Smooth muscle cell (in vitro differentiated cells): ENCODE measurements around the gene UBE2S. TPM values are rescaled to one million over a fixed set of nuclear protein-coding genes. Genes with fewer than 3 reads are reported as not detected.

Experiments
- DNase-seq: peaks from one replicate; lab custom pipeline; 2025; ENCODE audit not compliant: unreplicated experiment; lab: John Stamatoyannopoulos, UW
- H2AFZ ChIP-seq: fragments of 200-600 bp; sonication (generic); 2 replicates; pipeline ENCODE4 v1.6.0; 2016; ENCODE audit warnings: antibody characterized with exemption, low read depth, mild to moderate bottlenecking
- H3F3A ChIP-seq: fragments of 200-600 bp; sonication (generic); 2 replicates; pipeline ENCODE4 v1.6.0; 2017; ENCODE audit warnings: antibody characterized with exemption, low read depth
- H3K27ac ChIP-seq: fragments of 200-600 bp; sonication (generic); 2 replicates; pipeline ENCODE4 v1.5.1; 2016; ENCODE audit warnings: low read depth, mild to moderate bottlenecking
- H3K27me3 ChIP-seq: fragments of 200-600 bp; sonication (generic); 2 replicates; pipeline ENCODE4 v1.6.1; 2016; ENCODE audit warnings: low read depth, mild to moderate bottlenecking
- H3K36me3 ChIP-seq: fragments of 200-600 bp; sonication (generic); 2 replicates; pipeline ENCODE4 v1.5.1; 2016; ENCODE audit warnings: low read depth
- H3K4me1 ChIP-seq: fragments of 200-600 bp; sonication (generic); 2 replicates; pipeline ENCODE4 v1.5.1; 2016; ENCODE audit warnings: low read depth
- H3K4me2 ChIP-seq: fragments of 200-600 bp; sonication (generic); 2 replicates; pipeline ENCODE4 v1.6.0; 2016; ENCODE audit warnings: mild to moderate bottlenecking
- H3K4me3 ChIP-seq: fragments of 200-600 bp; sonication (generic); 2 replicates; pipeline ENCODE4 v1.5.1; 2016; ENCODE audit warnings: mild to moderate bottlenecking
- H3K79me2 ChIP-seq: fragments of 200-600 bp; sonication (generic); 2 replicates; pipeline ENCODE4 v1.6.0; 2016; ENCODE audit warnings: low read depth, mild to moderate bottlenecking
- H3K9ac ChIP-seq: fragments of 200-600 bp; sonication (generic); 2 replicates; pipeline ENCODE4 v1.6.0; 2016; ENCODE audit warnings: low read depth
- H3K9me3 ChIP-seq: fragments of 200-600 bp; sonication (generic); replicated peaks from 2 replicates; pipeline ENCODE4 v1.5.1; 2016; ENCODE audit warnings: low read depth
- H4K20me1 ChIP-seq: fragments of 200-600 bp; sonication (generic); 2 replicates; pipeline ENCODE4 v1.6.0; 2016; ENCODE audit warnings: low read depth
- CTCF ChIP-seq: fragments of 200-600 bp; sonication (generic); IDR thresholded peaks from 2 replicates; pipeline ENCODE4 v1.5.1; 2017; ENCODE audit warnings: borderline replicate concordance, mild to moderate bottlenecking, antibody characterized with exemption; ENCODE audit not compliant: insufficient read depth, poor library complexity, severe bottlenecking
- WGBS: methylation state at CpG from one replicate; pipeline ENCODE4 v1.1.7; 2016; ENCODE audit warnings: low lambda C conversion rate; 5-methylcytosine and 5-hydroxymethylcytosine counted together
- polyA plus RNA-seq: library from polyadenylated mRNA; unstranded; fragments of >200 nt; fragmentation: Nextera tagmentation; extraction: Ambion mirVana; gene quantifications from 2 replicates; pipeline ENCODE4 v1.2.1, GENCODE V29; 2016
- total RNA-seq: library from RNA; depleted of rRNA; stranded (reverse); fragments of >200 nt; gene quantifications from 2 replicates; pipeline ENCODE4 v1.2.3, GENCODE V29; 2014

The UBE2S gene
- total and polyA plus RNA-seq, 2 experiments from 2014 or later = 39.9 to 171 TPM

DNA sequence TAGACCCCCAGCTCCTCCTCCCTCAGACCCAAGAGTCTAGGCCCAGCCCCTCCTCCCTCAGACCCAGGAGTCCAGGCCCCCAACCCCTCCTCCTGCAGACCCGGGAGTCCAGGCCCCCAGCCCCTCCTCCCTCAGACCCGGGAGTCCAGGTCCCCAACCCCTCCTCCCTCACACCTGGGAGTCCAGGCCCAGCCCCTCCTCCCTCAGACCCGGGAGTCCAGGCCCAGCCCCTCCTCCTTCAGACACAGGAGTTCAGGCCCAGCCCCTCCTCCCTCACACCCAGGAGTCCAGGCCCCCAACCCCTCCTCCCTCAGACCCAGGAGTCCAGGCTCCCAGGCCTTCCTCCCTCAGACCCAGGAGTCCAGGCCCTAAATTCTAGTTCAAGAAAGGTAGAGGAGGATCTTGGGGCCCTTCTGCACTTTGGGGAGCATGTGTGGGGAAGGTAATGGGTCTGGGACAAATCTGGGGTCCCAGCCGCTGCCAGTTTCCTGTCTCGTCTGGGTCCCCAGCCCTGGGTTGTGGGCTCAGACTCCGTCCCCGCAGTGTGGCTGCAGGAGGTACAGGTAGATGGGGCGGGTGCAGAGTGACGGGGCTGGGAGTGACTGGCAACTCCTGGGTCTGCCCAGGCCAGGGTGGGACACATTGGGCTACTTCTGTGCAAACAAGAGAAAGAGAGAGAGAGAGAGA, 34.1 kb downstream of the UBE2S start:
- Histone ChIP-seq H3K36me3 (no peaks in the 10 kb centered on the region), H3K79me2 (peaks cover 4% of the 10 kb centered on the region), H4K20me1 (peaks cover 6% of the 10 kb centered on the region), H3K4me1 (peaks cover 42% of the 10 kb centered on the region), H3K27ac (peak overlapping the region; percentile 97), H3K27me3 (no peaks in the 10 kb centered on the region), H3K4me2 (peak overlapping the region; percentile 76), H3K9me3 (no peaks in the 10 kb centered on the region), H3K4me3 (no peak overlapping the region), H3K9ac (peak overlapping the region; percentile 83), H3F3A (peaks cover 14% of the 10 kb centered on the region), H2AFZ (no peak overlapping the region)
- WGBS = 52% methylated on average over 7 of the region's 9 CpGs
- no peak for TF ChIP-seq CTCF
- DNase-seq = no peak

DNA sequence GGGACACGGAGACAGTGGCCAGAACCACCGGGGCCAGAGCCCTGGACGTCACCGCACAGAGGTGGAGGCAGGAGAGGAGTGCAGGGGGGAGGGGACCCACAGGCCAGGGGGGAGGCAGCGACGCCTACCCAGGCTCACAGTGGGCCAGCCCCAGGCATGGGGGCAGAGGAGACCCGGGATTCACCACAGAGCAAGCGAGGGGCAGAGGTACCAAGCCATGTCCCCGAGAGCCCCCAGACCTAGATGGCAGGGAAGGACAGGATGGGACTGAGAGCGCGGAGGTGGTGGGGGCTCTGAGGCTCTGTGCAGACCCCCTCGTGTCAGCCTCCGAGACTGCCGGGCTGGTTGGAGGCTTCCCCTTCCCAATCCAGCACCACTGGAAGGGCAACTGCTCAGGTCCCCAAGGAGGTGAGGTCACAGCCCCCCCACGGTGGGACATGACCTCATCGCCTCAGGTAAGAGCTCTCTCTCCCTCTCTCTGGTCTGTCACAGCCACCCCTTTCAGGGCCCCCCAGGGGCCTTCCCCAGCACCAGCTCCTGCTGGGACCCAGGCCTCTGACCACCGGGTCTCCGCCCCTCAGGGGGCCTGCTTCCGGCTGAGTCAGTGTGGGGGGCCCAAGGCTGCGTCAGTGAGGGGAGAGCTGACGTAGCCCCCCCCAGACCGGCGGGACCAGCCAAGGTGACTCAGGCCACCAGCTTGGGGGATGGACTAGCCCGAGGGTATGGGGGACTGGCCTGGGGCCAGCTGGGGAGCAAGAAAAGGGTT, 35.1 kb downstream of the UBE2S start:
- WGBS = 38% methylated on average over 23 of the region's 24 CpGs
- peak overlapping the region; percentile 83 for H3K9ac ChIP-seq
- no peak for TF ChIP-seq CTCF
- H3F3A ChIP-seq = peaks cover 17% of the 10 kb centered on the region
- no peaks in the 10 kb centered on the region for H3K9me3 ChIP-seq
- H3K79me2 ChIP-seq = peaks cover 4% of the 10 kb centered on the region
- no peak overlapping the region for H2AFZ ChIP-seq
- peak; percentile 62 for DNase-seq
- H3K27ac ChIP-seq = peak overlapping the region; percentile 97
- H3K27me3 ChIP-seq = no peaks in the 10 kb centered on the region
- H3K36me3 ChIP-seq = no peaks in the 10 kb centered on the region
- H3K4me2 ChIP-seq = peak overlapping the region; percentile 76
- peaks cover 10% of the 10 kb centered on the region for H4K20me1 ChIP-seq
- no peak overlapping the region for H3K4me3 ChIP-seq
- peaks cover 36% of the 10 kb centered on the region for H3K4me1 ChIP-seq

DNA sequence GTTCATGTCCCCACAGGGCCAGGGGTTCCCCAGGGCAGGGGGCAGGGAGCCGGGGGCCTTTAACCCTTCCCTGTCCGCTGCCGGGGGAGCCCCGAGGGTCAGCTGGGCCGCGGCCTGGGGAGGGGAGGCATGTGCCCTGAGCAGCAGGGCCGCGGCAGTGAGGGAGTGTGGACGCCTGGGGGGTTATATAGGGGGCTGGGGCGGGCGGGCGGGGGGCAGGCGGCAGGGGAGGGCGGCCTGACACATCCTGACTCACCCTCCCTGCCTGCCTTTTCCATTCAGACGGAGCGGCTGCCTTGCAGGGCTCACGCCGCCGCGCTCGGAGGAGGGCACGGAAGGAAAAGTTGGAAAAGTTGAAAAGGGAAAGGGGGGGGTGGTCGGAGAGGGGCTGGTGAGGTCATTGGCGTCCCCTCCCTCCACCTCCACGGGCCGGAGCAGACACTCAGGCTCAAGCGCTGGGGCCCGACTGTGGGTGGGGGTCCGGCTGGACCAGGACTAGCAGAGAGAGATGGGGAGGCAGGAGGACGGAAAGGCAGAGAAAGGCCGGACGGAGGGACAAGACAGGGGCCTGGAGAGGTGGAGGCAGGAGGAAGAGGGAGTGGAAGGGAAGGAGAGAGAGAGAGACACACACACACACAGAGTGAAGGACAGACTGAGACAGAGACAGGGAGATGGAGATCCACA, 37.1 kb downstream of the UBE2S start, which contains the start of gene IL11:
TSS of gene IL11 (minus strand) at position 159 of the 684 bp plus-strand sequence. CDS start at position 6, 153 bp downstream.
- Histone ChIP-seq H3K4me3 (peak within 1 kb of the TSS; percentile 88), H3K27ac (peak within 1 kb of the TSS; percentile 97), H3K9me3 (no peaks in the 10 kb centered on the region), H4K20me1 (peaks cover 24% of the 10 kb centered on the region), H3K4me1 (peaks cover 22% of the 10 kb centered on the region), H3F3A (peaks cover 27% of the 10 kb centered on the region), H2AFZ (no peak within 1 kb of the TSS), H3K79me2 (peaks cover 4% of the 10 kb centered on the region), H3K4me2 (peak within 1 kb of the TSS; percentile 99), H3K27me3 (no peaks in the 10 kb centered on the region), H3K9ac (peak within 1 kb of the TSS; percentile 96), H3K36me3 (no peaks in the 10 kb centered on the region)
- DNase-seq = peak; percentile 87
- TF ChIP-seq CTCF = no peak
- WGBS = 2% methylated on average over 15 of the region's 32 CpGs
